Activated CD8-positive, alpha-beta T cell treated with anti-CD3 and anti-CD28 coated beads for 36 hours (primary cell): ENCODE results near the gene VIT. TPM values are rescaled to one million over a fixed set of nuclear protein-coding genes. Genes with fewer than 3 reads are reported as not detected.

ENCODE experiments used
- ATAC-seq: fragments of 200-7000 bp; cut with Tn5 transposase; one replicate; pipeline ENCODE4 v1.10.0; 2021; ENCODE audit warnings: mild to moderate bottlenecking, moderate library complexity
- CTCF ChIA-PET: fragments of 350-600 bp; sonication (Branson Sonifier 250); formaldehyde crosslinking; loops from one replicate; lab custom pipeline; 2021; ENCODE audit warnings: antibody characterized with exemption; lab: Charles Lee
- POLR2A ChIA-PET: fragments of 350-600 bp; sonication (Branson Sonifier 250); formaldehyde crosslinking; loops from one replicate; lab custom pipeline; 2021; ENCODE audit warnings: antibody characterized with exemption; lab: Charles Lee
- DNase-seq: peaks from one replicate; pipeline ENCODE4 v3.0.0-alpha.2; 2020
- H3K27ac Mint-ChIP-seq: one replicate; pipeline ENCODE4 v1.8.0; 2021; ENCODE audit warnings: mild to moderate bottlenecking, mixed read lengths
- H3K27me3 Mint-ChIP-seq: one replicate; pipeline ENCODE4 v1.8.0; 2021; ENCODE audit warnings: mixed read lengths
- H3K36me3 Mint-ChIP-seq: one replicate; pipeline ENCODE4 v1.8.0; 2021; ENCODE audit warnings: low read depth, mixed read lengths
- H3K4me1 Mint-ChIP-seq: one replicate; pipeline ENCODE4 v1.8.0; 2021; ENCODE audit warnings: low read depth, mixed read lengths
- H3K4me3 Mint-ChIP-seq: one replicate; pipeline ENCODE4 v1.8.0; 2021; ENCODE audit warnings: mild to moderate bottlenecking, moderate library complexity, mixed read lengths
- H3K9me3 Mint-ChIP-seq: one replicate; pipeline ENCODE4 v1.8.0; 2021; ENCODE audit warnings: mixed read lengths
- CTCF ChIP-seq: fragments of 200-600 bp; IDR thresholded peaks from one replicate; pipeline ENCODE4 v1.8.0; 2022; ENCODE audit warnings: antibody characterized with exemption, mild to moderate bottlenecking
- intact Hi-C: fragments of 100-400 bp; cut with micrococcal nuclease; formaldehyde crosslinking; loops from one replicate; pipeline ENCODE4 v1.10.0; 2022
- total RNA-seq, 2 experiments: library from RNA; stranded (reverse); gene quantifications; one replicate each; pipeline ENCODE4 v1.2.3, GENCODE V29; 2021

The VIT gene, protein sequence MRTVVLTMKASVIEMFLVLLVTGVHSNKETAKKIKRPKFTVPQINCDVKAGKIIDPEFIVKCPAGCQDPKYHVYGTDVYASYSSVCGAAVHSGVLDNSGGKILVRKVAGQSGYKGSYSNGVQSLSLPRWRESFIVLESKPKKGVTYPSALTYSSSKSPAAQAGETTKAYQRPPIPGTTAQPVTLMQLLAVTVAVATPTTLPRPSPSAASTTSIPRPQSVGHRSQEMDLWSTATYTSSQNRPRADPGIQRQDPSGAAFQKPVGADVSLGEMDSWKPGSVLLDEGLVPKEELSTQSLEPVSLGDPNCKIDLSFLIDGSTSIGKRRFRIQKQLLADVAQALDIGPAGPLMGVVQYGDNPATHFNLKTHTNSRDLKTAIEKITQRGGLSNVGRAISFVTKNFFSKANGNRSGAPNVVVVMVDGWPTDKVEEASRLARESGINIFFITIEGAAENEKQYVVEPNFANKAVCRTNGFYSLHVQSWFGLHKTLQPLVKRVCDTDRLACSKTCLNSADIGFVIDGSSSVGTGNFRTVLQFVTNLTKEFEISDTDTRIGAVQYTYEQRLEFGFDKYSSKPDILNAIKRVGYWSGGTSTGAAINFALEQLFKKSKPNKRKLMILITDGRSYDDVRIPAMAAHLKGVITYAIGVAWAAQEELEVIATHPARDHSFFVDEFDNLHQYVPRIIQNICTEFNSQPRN
- total RNA-seq: not detected

DNA sequence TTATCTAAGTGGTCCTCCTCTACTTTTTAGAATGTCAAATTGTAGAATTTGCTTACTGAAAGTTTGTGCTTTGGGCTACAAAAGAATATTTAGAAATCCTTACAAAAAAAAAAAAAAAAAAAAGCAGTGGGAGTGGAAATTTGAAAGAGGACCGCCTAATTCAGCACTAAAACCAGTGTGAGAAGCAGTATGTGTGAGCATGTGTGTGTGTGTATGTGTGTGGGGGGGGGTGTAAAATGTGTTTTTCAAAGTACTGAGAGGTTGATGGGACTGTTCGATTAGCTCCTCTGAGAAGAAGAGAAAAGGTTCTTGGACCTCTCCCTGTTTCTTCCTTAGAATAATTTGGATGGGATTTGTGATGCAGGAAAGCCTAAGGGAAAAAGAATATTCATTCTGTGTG lies at the start of gene VIT:
Gene VIT, plus strand, starts transcription at position 175 of the 400 bp plus-strand sequence. CDS start 19,664 bp downstream, outside the sequence.
- CTCF ChIA-PET: no interaction called here
- POLR2A ChIA-PET: no interaction called here

DNA sequence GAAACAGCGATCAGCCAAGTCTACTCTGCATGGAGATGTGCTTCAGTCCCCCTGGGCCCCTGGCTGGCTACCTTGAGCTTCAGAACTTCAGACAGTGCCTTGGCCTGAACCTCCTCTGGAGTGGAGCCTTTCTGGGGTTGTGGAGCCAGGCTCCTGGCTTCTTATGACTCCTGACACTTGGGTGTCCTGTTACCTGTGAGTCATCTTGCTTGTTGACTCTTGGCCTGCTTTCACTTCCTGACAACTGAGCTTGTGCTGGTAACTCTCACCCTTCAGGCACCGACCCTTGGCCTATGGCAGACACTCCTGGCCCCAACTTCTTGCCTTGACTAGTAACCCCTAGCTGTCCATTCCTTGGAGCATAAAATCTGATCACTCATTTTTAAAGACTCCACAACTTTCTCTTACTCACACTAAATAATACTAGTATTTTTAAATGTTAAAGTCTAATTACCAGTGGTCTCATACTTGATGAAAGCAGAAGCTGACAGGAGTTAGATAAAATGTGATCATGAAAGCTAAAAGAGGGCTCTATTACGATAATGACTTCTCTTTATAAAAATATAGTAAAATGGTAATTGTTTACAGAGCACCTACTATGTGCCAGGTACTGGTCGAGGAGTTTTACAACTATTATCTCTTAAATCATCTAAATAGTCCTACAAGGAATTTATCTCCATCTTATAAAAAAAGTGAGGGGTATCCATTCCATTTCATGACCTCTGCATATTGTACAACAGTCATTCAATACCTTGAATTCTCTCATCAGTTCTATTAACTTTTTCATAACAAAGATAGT lies 46.3 kb upstream of the VIT start:
- ATAC-seq (peak; percentile 77), DNase-seq (peak; percentile 22)
- H3K27ac Mint-ChIP-seq: no peak overlapping the region
- H3K27me3 Mint-ChIP-seq: no peaks in the 10 kb centered on the region
- no peak for TF ChIP-seq CTCF
- ChIA-PET CTCF (interaction anchor here (0.5 to 1.3 kb wide), 2 partner anchors 14 to 194 kb away, joined by 3 to 7 read pairs; no protein-coding TSS in a partner anchor), POLR2A (no interaction called here)
- H3K36me3 Mint-ChIP-seq: no peaks in the 10 kb centered on the region
- intact Hi-C loops: no loop called here
- peaks cover 3% of the 10 kb centered on the region for H3K9me3 Mint-ChIP-seq
- H3K4me3 Mint-ChIP-seq: no peak overlapping the region
- no peaks in the 10 kb centered on the region for H3K4me1 Mint-ChIP-seq

More for the DNA sequence above, at the start of gene VIT:
- Mint-ChIP-seq H3K4me3 (no peak within 1 kb of the TSS), H3K4me1 (no peaks in the 10 kb centered on the region), H3K36me3 (no peaks in the 10 kb centered on the region), H3K9me3 (no peaks in the 10 kb centered on the region), H3K27me3 (peaks cover 2% of the 10 kb centered on the region), H3K27ac (no peak within 1 kb of the TSS)
- intact Hi-C loops: no loop called here
- no peak for DNase-seq
- no peak for TF ChIP-seq CTCF
- no peak for ATAC-seq

DNA sequence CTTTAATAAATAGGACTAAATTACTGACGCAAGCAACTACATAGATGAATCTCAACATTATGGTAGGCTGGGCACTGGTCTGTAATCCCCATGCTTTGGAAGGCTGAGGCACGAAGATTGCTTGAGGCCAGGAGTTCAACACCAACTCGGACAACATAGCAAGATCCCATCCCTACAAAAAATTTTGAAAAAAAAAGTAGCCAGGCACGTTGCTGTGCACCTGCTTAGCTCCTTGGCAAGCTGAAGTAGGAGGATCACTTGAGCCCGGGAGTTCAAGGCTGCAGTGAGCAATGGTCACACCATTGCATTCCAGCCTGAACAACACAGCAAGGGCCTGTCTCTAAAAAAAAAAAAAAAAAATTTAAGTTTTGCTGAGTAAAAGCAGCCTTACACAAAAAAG lies 43.4 kb upstream of the VIT start:
- TF ChIP-seq CTCF: no peak
- POLR2A ChIA-PET: interaction anchor here (0.6 kb wide), 1 partner anchor 55 kb away, joined by 3 read pairs; the partner anchor contains the start of gene FEZ2

DNA sequence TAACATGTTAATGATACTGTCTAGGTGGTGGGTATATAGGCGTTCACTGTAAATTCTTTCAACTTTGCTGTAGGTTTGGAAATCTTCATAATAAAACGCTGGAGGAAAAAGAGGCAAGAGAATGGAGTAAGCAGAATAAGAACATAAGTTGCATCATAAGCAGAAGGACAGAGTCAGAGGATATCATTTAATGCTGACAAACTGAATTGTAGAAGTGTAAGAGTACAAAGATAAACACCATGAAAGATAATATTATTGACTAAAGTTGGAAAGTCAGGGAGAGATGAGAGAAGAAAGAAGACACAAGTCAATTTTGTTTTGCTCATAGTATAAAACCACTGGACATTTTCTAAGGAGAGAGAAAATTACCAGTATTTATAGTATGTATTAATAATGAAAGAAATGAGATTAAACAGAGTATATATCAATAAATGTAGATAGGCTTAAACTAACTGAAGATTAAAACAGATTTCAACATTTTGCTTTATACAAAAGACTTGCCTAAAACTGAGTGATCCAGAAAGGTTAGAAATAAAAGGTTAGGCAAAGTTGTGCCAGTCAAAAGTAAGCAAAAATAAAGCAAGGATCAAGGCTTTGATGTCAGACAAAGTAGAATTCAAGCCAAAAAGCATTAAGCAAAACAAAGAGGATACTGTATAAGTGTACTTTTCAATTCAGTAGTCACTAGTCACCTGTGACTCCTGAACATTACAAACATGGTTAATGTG lies 42.4 kb upstream of the VIT start:
- intact Hi-C loops: no loop called here
- Mint-ChIP-seq H3K4me1 (no peaks in the 10 kb centered on the region), H3K4me3 (no peak overlapping the region), H3K36me3 (no peaks in the 10 kb centered on the region), H3K27ac (no peak overlapping the region), H3K27me3 (no peaks in the 10 kb centered on the region), H3K9me3 (no peaks in the 10 kb centered on the region)
- ATAC-seq (no peak), DNase-seq (no peak)
- CTCF ChIA-PET: no interaction called here
- TF ChIP-seq CTCF: no peak
- POLR2A ChIA-PET: no interaction called here

More for the DNA sequence above, 43.4 kb upstream of the VIT start:
- DNase-seq (no peak), ATAC-seq (no peak)
- H3K4me3 Mint-ChIP-seq: no peak overlapping the region
- no peak overlapping the region for H3K27ac Mint-ChIP-seq
- no peaks in the 10 kb centered on the region for H3K27me3 Mint-ChIP-seq
- no peaks in the 10 kb centered on the region for H3K36me3 Mint-ChIP-seq
- CTCF ChIA-PET: interaction anchor here (2.2 kb wide), 1 partner anchor 11 kb away, joined by 13 read pairs; no protein-coding TSS in a partner anchor
- H3K4me1 Mint-ChIP-seq: no peaks in the 10 kb centered on the region
- no peaks in the 10 kb centered on the region for H3K9me3 Mint-ChIP-seq
- intact Hi-C loops: no loop called here
